ENCODE measurements around the gene SPRED2. TPM values are rescaled to one million over a fixed set of nuclear protein-coding genes. Genes with fewer than 3 reads are reported as not detected.

The SPRED2 gene
- total RNA-seq, 1 experiment from 2014 or later, result 6.1 TPM

DNA sequence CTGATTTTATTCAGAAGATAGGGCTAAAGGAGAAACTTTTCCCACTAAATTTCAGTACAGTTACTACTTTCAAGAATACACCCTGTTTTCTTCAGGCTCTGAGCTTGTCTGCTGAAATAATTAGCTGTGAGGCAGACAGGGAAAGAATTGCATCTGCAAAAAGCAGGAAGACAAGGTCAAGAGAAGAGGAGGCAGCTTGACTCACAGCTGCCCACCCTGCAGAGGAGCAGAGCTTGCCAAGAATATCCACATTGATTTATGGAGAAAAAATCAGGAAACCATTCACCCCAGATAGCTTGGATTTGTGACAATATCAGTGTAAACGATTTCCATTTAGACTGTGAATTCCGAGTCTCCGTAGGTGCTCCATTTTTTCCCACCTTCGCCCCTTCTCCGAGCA, 155.8 kb downstream of the SPRED2 start:
- no peaks in the 10 kb centered on the region for H3K27me3 ChIP-seq (replicated peaks)
- no peak overlapping the region for H3K4me3 ChIP-seq
- no peak overlapping the region for H3K27ac ChIP-seq
- DNase-seq (ENCODE audit: low read depth in 1 of 2, low spot score in 2 of 2), result no peak
- H3K36me3 ChIP-seq, result peaks cover 32% of the 10 kb centered on the region
- H3K9me3 ChIP-seq (replicated peaks), result no peaks in the 10 kb centered on the region
- peaks cover 16% of the 10 kb centered on the region for H3K4me1 ChIP-seq (replicated peaks)

DNA sequence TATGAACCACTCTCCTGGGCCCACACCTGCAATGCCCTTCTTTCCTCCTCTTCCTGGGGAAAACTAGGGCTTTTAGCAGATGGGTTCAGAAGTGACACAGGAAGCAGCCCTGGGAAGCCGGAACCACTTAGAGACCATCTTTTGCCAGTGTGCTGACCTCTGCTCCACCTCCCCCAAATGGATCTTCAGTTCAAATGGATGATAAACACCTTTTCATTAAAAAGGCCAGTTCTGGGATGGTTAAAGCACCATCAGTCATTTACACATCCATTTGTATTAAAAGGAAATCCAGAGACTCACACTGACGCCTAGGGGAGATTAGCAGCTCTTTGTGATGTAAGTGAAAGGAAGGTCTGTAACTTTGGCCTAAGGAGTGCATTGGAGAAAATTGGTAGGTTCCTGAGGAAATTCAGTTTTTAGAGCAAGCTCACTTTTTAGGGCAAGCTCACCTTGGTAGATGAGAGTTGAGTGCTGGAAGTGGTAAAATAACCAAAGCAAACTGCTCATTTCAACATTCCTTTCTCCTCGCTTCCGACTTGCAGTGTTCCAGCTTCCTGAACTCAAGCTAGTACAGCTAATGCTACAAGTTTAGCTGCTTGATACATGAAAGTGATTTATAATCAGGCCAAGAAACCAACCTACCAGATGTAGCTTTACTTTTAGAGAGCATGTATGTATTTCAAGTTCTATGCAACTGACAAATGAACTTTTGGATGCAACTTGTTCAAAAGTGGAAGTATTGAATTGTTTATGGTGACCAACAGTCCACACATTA, 157.1 kb downstream of the SPRED2 start:
- no peak for DNase-seq (ENCODE audit: low read depth in 1 of 2, low spot score in 2 of 2)
- Histone ChIP-seq H3K9me3 (replicated peaks) (no peaks in the 10 kb centered on the region), H3K27ac (no peak overlapping the region), H3K4me3 (no peak overlapping the region), H3K36me3 (peaks cover 36% of the 10 kb centered on the region), H3K4me1 (replicated peaks) (peaks cover 16% of the 10 kb centered on the region), H3K27me3 (replicated peaks) (no peaks in the 10 kb centered on the region)

DNA sequence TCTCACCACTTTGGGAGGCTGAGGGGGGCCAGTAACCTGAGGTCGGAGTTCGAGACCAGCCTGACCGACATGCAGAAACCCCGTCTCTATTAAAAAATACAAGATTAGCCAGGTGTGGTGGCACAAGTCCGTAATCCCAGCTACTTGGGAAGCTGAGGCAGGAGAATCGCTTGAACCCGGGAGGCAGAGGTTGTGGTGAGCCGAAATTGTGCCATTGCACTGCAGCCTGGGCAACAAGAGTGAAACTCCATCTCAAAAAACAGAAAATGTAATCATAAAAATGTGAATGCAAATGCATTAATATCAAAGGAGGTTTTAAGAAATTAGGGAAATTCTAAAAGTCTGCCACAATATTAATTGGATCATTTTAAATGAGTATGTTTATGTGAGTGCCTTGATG, 159.1 kb downstream of the SPRED2 start:
- peaks cover 6% of the 10 kb centered on the region for H3K4me1 ChIP-seq (replicated peaks)
- H3K27ac ChIP-seq, result no peak overlapping the region
- DNase-seq (ENCODE audit: low read depth in 1 of 2, low spot score in 2 of 2), result no peak
- H3K4me3 ChIP-seq, result no peak overlapping the region
- H3K27me3 ChIP-seq (replicated peaks), result no peaks in the 10 kb centered on the region
- no peaks in the 10 kb centered on the region for H3K9me3 ChIP-seq (replicated peaks)
- peaks cover 38% of the 10 kb centered on the region for H3K36me3 ChIP-seq

DNA sequence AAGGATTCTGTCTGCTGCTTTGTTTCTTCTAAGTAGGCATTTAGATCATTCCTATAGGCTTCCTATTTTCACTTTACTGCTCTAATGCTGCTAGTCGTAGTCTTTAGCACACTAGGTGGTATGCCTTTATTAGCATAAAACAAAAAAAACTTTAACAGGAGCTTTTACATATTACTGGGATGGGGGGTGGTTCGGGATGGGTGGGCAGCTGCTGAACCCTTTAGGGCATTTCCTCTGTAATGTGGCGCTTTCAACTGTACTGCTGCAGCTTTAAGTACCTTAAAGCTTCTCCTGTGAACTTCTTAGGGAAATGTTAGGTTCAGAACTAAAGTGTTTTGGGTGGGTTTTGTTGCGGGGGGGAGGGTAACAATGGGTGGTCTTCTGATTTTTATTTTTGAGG, 163.4 kb downstream of the SPRED2 start:
- no peak for DNase-seq (ENCODE audit: low read depth in 1 of 2, low spot score in 2 of 2)
- Histone ChIP-seq H3K9me3 (replicated peaks) (no peaks in the 10 kb centered on the region), H3K4me1 (replicated peaks) (peaks cover 20% of the 10 kb centered on the region), H3K36me3 (peaks cover 66% of the 10 kb centered on the region), H3K27me3 (replicated peaks) (no peaks in the 10 kb centered on the region), H3K4me3 (no peak overlapping the region), H3K27ac (no peak overlapping the region)

DNA sequence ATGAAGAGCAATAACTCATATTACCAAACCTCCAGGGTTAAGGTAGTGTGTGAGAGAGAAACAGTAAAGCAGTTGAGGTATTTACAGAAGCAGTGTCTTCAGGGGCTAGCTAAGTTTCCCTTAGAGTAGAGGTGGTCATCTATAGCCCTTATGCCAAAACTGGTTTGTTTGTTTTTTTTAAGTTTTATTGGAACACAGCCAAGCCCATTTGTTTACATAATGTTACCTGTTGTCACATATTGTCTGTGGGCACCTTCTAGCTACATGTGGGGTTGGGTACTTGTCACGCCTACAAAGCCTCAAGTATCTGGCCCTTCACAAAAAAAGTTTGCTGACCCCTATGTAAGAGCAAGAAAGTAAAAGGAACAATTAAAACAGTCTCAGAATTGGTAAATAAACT, 165.4 kb downstream of the SPRED2 start:
- H3K27me3 ChIP-seq (replicated peaks), result no peaks in the 10 kb centered on the region
- peak overlapping the region; percentile 4; the same call in 1 of the 2 replicates for H3K27ac ChIP-seq
- no peaks in the 10 kb centered on the region for H3K9me3 ChIP-seq (replicated peaks)
- peak in 1 of 2 experiments; percentile 24 for DNase-seq (ENCODE audit: low read depth in 1 of 2, low spot score in 2 of 2)
- H3K36me3 ChIP-seq, result peaks cover 61% of the 10 kb centered on the region
- H3K4me1 ChIP-seq (replicated peaks), result peaks cover 20% of the 10 kb centered on the region
- H3K4me3 ChIP-seq, result no peak overlapping the region

DNA sequence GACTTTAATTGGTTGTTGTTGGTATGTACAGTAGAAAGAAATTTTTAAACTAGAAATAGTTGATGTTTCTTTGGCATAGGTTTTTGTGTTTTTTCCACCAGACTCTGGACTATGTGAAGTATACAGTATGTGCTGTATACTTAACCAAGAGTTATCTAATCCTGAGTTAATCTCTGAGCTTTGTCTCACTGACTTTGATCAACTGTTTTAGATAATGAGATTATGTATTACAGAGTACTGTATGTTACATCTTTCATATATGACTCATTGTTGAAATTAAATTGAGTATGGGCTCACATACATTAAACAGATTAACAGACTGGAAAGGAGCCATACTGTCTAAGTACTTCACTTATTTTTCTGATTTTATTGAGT, 166.7 kb downstream of the SPRED2 start:
- DNase-seq (ENCODE audit: low read depth in 1 of 2, low spot score in 2 of 2), result no peak
- Histone ChIP-seq H3K27me3 (replicated peaks) (no peaks in the 10 kb centered on the region), H3K36me3 (peaks cover 66% of the 10 kb centered on the region), H3K4me1 (replicated peaks) (peaks cover 20% of the 10 kb centered on the region), H3K4me3 (no peak overlapping the region), H3K27ac (no peak overlapping the region), H3K9me3 (replicated peaks) (no peaks in the 10 kb centered on the region)

DNA sequence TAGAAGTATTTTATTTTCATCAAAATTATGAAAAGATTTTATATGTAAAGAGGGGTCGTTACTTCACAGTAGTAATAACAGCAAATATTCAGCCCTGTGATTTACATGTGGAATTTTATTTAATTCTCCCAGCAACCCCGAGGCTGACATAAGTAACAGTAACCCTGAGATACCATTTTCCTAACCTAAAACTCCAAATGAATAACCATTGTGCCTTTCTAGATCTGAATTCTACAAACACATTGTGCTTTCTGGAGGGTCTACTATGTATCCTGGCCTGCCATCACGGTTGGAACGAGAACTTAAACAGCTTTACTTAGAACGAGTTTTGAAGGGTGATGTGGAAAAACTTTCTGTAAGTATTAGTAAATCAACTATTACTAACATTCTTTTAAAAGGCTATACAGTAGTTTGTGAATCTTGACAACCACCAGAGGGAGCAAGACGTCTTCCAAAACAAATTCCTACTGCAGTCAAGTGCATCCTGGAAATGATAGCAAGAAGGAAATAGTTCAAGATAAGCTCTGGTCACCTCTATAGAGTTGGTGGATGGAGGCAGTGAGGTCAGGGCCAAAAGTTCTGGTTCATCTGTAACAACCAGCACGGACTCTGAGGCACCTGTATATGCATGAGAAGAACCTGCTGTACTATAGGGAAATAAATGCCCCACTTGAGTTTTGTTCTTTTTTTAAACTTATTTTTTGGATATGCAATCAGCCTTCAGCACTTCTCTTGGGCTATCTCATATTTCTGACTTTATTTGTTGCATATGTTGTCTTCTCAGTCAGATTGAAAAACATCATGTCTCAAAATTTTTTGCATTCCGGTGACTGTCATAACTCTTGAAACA, 167.4 kb downstream of the SPRED2 start:
- H3K27me3 ChIP-seq (replicated peaks), result no peaks in the 10 kb centered on the region
- H3K36me3 ChIP-seq, result peaks cover 70% of the 10 kb centered on the region
- peak in 1 of 2 experiments; percentile 60 for DNase-seq (ENCODE audit: low read depth in 1 of 2, low spot score in 2 of 2)
- H3K9me3 ChIP-seq (replicated peaks), result no peaks in the 10 kb centered on the region
- H3K4me3 ChIP-seq, result no peak overlapping the region
- peaks cover 20% of the 10 kb centered on the region for H3K4me1 ChIP-seq (replicated peaks)
- H3K27ac ChIP-seq, result no peak overlapping the region

DNA sequence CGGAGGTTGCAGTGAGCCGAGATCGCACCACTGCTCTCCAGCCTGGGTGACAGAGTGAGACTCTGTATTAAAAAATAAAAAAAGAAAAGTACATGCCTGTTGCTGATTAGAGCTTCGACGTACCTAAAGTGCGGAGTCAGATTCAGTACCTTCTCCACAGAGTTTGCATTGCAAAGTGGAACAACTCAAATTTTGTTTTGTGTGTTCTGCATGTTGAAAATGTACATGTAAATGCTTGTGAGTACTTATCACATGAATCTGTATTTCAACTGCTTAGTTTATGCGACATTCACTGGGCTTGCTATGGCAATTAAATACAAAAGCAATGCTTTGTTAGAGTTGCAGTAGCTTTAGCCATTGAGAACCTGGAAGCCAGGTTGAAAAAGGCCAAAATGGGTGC, 168.4 kb downstream of the SPRED2 start:
- no peak overlapping the region for H3K27ac ChIP-seq
- peaks cover 81% of the 10 kb centered on the region for H3K36me3 ChIP-seq
- no peak overlapping the region for H3K4me3 ChIP-seq
- no peaks in the 10 kb centered on the region for H3K27me3 ChIP-seq (replicated peaks)
- H3K4me1 ChIP-seq (replicated peaks), result peaks cover 20% of the 10 kb centered on the region
- H3K9me3 ChIP-seq (replicated peaks), result no peaks in the 10 kb centered on the region
- DNase-seq (ENCODE audit: low read depth in 1 of 2, low spot score in 2 of 2), result no peak

DNA sequence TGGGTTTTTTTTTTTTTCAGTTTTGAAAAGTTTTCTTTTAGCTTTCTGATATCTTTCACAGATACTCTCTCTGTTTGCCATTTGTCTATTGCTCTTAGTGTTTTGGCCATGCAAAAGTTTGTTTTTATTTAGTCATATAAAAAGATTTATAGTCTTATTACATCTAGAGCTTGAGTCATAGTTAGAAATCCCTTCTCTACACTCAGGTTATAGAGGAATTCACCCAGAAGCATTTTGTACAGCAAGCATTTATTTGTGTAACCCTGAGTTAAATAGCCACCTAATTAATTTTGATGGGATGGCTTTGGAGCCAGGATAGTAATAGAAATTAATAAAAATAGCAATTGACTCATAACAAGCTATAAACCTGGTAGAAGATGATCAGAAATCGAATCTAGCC, 169.1 kb downstream of the SPRED2 start:
- peaks cover 85% of the 10 kb centered on the region for H3K36me3 ChIP-seq
- H3K4me3 ChIP-seq, result no peak overlapping the region
- peaks cover 20% of the 10 kb centered on the region for H3K4me1 ChIP-seq (replicated peaks)
- no peak for DNase-seq (ENCODE audit: low read depth in 1 of 2, low spot score in 2 of 2)
- no peaks in the 10 kb centered on the region for H3K27me3 ChIP-seq (replicated peaks)
- H3K27ac ChIP-seq, result no peak overlapping the region
- no peaks in the 10 kb centered on the region for H3K9me3 ChIP-seq (replicated peaks)

DNA sequence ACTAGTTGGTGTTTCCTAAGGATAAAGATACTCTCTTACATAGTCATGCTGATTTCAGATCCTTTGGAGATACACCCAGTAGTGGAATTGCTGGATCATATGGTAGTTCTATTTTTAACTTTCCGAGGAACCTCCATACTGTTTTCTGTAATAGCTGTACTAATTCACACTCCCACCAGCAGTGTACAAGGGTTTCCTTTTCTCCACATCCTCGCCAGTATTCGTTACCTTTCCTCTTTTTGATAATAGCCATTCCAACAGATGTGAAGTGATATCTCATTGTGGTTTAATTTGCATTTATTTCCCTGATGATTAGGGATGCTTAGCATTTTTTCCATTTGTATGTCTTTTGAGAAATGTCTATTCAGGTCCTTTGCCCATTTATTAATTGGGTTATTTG, 170.7 kb downstream of the SPRED2 start:
- peaks cover 79% of the 10 kb centered on the region for H3K36me3 ChIP-seq
- H3K9me3 ChIP-seq (replicated peaks), result no peaks in the 10 kb centered on the region
- H3K27me3 ChIP-seq (replicated peaks), result no peaks in the 10 kb centered on the region
- peaks cover 8% of the 10 kb centered on the region for H3K4me1 ChIP-seq (replicated peaks)
- DNase-seq (ENCODE audit: low read depth in 1 of 2, low spot score in 2 of 2), result no peak
- H3K27ac ChIP-seq, result no peak overlapping the region
- H3K4me3 ChIP-seq, result no peak overlapping the region

Other genes with a start within 250 kb of the SPRED2 start
- 106 and 150 TPM in 2 replicates for gene ACTR2, start 204.8 kb downstream of the SPRED2 start, total RNA-seq (2014; rRNA removed; shearing (Covaris generic))